Daoy (cell line): ENCODE measurements around the gene HEBP1. TPM values are rescaled to one million over a fixed set of nuclear protein-coding genes. Genes with fewer than 3 reads are reported as not detected.

Experiments used
- total RNA-seq: library from RNA; depleted of rRNA; stranded (reverse); fragments of >200 nt; shearing (Covaris generic); gene quantifications from 2 replicates; pipeline ENCODE4 v1.2.3, GENCODE V29; 2014; rRNA removed

HEBP1 gene
- total RNA-seq, 1 experiment from 2014 or later = 6.1 TPM

Other genes starting within 250 kb of the HEBP1 start
- 8.4 and 10.2 TPM in 2 replicates for gene APOLD1, start 214.6 kb downstream of the HEBP1 start, total RNA-seq
- gene DDX47, start 186.9 kb downstream of the HEBP1 start, total RNA-seq = 229 and 269 TPM in 2 replicates
- 7.0 and 10.5 TPM in 2 replicates for gene GPRC5A, start 108.7 kb downstream of the HEBP1 start, total RNA-seq
- gene GPRC5D, start 48.1 kb downstream of the HEBP1 start, total RNA-seq = not detected in 2 replicates
- 5.5 and 12.4 TPM in 2 replicates for gene FAM234B, start 44.1 kb upstream of the HEBP1 start, total RNA-seq
- gene GSG1, start 103.4 kb upstream of the HEBP1 start, total RNA-seq = 0.06 TPM in 1 of 2 replicates, not detected in the other
- 116 and 250 TPM in 2 replicates for gene EMP1, start 196.5 kb upstream of the HEBP1 start, total RNA-seq